T-helper 2 cell (primary cell): ENCODE measurements around the gene DERA.

Source experiments
- DNase-seq, 5 experiments: peaks; one replicate each; pipeline versions ENCODE4 v3.0.0 to v3.0.0-alpha.2; 2012 to 2022

Gene DERA

DNA sequence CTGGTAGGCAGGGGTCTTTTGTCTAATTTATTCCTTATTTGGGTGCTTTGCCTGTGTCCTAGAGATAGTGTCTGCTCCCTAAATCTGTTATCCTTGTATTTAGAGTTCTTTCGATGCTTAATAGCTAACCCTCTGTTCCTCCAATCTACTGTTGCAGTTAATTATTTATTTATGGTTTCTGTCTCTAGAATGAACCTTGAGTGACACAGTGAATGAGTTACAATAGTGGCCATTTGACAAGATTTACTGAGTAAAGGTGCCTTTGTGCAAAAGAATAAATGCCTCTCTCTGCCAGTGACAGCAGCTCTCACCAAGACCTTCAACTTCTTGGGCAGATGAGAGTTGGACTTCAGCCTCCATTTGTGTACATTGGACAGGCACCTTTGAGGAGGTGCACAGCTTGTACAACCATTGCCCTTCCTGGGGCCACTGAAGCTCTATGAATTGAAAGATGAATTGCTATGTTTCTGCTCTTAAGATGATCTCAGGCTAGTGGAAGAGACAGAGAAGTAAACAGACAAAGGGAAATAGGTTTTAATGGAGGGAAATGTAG lies 165.9 kb downstream of the DERA start:
- DNase-seq = no peak

DNA sequence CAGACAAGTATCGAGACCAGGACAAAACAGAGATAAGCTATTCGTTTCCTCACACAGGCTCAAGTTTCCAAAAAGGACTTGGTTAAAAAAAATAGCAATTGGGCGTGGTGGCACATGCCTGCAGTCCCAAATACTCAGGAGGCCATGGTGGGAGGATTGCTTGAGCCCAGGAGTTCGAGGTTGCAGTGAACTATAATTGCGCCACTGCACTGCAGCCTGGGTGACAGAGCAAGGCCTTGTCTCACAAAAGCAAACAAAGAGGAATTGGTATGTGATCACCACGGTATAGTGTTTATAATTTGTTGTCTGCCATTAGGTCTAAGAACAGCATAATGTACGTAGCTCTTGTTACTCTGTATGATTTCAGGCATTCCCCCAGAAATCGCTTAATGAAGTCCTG lies 175.3 kb downstream of the DERA start:
- no peak for DNase-seq

DNA sequence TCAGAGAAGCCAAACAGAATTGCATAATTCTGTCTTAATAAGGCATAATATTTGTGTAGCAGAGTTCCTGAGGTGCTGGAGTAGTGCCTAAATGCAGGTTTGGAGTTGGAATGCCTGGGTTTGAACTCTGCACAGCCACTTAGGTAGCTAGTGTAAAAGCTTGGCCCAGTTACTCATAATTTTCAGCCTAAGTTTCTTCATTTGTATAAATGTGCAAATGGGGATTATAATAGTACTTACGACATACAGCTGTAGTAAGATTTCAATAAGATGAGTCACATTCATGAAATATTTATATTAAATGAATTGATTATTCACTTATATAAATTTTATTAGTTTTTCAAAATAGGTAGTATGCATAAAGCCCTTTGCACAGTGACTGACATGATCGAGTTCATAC lies 175.8 kb downstream of the DERA start:
- no peak for DNase-seq
